Activated CD4-positive, alpha-beta T cell treated with anti-CD3 and anti-CD28 coated beads, Interleukin-2, amount 10 ng/mL, durations not matched to agents 7 days and 5 days (primary cell): Measurements from ENCODE around the gene WDR48. TPM values are rescaled to one million over a fixed set of nuclear protein-coding genes. Genes with fewer than 3 reads are reported as not detected.
A peak's percentile ranks its signal among the peaks of the same experiment; 100 is the strongest.

Experiments
- CTCF ChIA-PET: fragments of 350-600 bp; sonication (Branson Sonifier 250); formaldehyde crosslinking; loops from one replicate; lab custom pipeline; 2021; ENCODE audit warnings: antibody characterized with exemption; lab: Charles Lee
- POLR2A ChIA-PET: fragments of 350-600 bp; sonication (Branson Sonifier 250); formaldehyde crosslinking; loops from one replicate; lab custom pipeline; 2021; ENCODE audit warnings: antibody characterized with exemption; lab: Charles Lee
- DNase-seq: peaks from one replicate; pipeline ENCODE4 v3.0.0-alpha.2; 2020
- H3K27ac Mint-ChIP-seq: one replicate; pipeline ENCODE4 v1.8.0; 2021; ENCODE audit warnings: mild to moderate bottlenecking, moderate library complexity, mixed read lengths
- H3K27me3 Mint-ChIP-seq: one replicate; pipeline ENCODE4 v1.8.0; 2021; ENCODE audit warnings: mixed read lengths
- H3K36me3 Mint-ChIP-seq: one replicate; pipeline ENCODE4 v1.8.0; 2021; ENCODE audit warnings: low read depth, mixed read lengths
- H3K4me1 Mint-ChIP-seq: one replicate; pipeline ENCODE4 v1.8.0; 2021; ENCODE audit warnings: mixed read lengths
- H3K4me3 Mint-ChIP-seq: one replicate; pipeline ENCODE4 v1.8.0; 2021; ENCODE audit warnings: mild to moderate bottlenecking, moderate library complexity, mixed read lengths
- H3K9me3 Mint-ChIP-seq: one replicate; pipeline ENCODE4 v1.8.0; 2021; ENCODE audit warnings: mixed read lengths
- total RNA-seq, 2 experiments: library from RNA; stranded (reverse); gene quantifications; one replicate each; pipeline ENCODE4 v1.2.3, GENCODE V29; 2021

Gene WDR48
- total RNA-seq, result 10 to 100 TPM; 32.3 to 32.4 TPM

DNA sequence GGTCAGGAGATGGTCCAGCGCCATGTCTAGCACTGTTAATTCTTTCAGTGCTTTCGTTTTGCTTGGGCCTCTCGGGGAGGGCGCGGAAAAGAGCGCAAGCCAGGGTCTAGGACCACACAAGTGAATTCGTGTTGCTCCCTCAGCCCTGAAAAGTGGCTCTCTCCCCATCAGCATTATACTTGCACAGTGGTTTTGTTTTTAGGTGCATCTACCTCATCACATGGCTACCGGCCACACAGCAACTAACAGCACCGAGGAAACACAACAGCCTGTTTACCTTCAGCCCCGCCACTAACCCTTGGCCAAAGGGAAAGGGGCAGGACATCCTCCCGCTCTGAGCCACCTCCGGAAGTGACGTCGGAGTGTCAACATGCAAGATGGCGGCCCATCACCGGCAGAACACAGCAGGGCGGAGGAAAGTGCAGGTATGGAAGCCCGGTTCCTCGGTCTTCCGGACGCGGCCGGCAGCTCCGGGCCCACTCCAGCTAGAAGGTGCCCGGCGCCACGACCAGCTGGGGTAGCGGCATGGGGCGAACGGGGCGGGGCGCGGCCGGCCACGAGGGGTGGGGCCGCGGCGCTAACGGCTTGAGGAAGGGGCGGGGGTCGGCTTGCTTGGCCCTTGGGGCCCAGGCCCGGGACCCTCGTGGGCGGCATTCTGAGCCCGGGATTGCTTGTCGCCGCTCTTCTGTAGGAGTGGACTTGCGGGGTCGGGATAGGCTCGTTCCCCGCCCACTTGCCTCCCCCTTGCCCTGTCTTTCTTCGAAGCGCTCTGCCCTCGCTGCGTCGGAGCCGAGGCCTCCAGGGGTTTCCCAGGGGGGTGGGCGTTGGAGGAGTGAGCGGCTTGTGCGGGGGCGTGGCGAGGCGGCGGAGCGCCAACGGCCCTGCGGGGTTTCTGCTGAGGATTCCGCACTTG, at the start of gene WDR48, which contains the start of gene SCN11A:
Gene WDR48 (plus strand): TSS at position 368 of the 913 bp plus-strand sequence. CDS start 10 bp downstream, at position 378.
Gene SCN11A (minus strand): TSS at position 296 of the 913 bp plus-strand sequence. CDS start 101,582 bp downstream, outside the sequence.
- peak; percentile 97 for DNase-seq
- H3K9me3 Mint-ChIP-seq, result no peaks in the 10 kb centered on the region
- H3K4me1 Mint-ChIP-seq, result peaks cover 34% of the 10 kb centered on the region
- no peaks in the 10 kb centered on the region for H3K27me3 Mint-ChIP-seq
- H3K36me3 Mint-ChIP-seq, result no peaks in the 10 kb centered on the region
- ChIA-PET POLR2A (no interaction called here), CTCF (no interaction called here)
- H3K27ac Mint-ChIP-seq, result peak within 1 kb of the TSS; percentile 99
- peak within 1 kb of the TSS; percentile 82 for H3K4me3 Mint-ChIP-seq

DNA sequence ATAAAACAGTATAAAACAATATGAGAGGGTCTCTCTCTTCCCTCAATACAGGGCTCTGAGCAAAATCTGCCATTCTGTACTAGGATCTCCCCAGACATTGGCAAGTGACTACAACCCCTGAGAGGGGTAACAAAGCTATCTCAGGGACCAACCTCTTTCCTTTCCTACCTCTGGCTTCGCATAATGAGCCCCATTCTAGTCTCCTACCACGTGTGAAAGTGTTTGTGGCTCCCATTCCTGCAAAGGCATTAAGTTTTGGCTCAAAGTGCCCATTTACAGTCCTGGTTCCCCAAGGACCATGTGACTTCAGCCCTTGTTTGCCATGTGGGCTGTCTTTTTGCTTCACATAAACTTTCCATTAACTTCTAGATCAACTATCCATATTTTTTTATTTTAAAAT, 46.5 kb upstream of the WDR48 start:
- H3K27me3 Mint-ChIP-seq, result peaks cover 19% of the 10 kb centered on the region
- DNase-seq, result no peak
- H3K36me3 Mint-ChIP-seq, result no peaks in the 10 kb centered on the region
- ChIA-PET CTCF (interaction anchor here (1.0 kb wide), 1 partner anchor 13 kb away, joined by 3 read pairs; no protein-coding TSS in a partner anchor), POLR2A (interaction anchor here (0.6 kb wide), 1 partner anchor 272 kb away, joined by 3 read pairs; no protein-coding TSS in a partner anchor)
- no peak overlapping the region for H3K27ac Mint-ChIP-seq
- no peak overlapping the region for H3K4me3 Mint-ChIP-seq
- no peaks in the 10 kb centered on the region for H3K9me3 Mint-ChIP-seq
- H3K4me1 Mint-ChIP-seq, result no peaks in the 10 kb centered on the region

DNA sequence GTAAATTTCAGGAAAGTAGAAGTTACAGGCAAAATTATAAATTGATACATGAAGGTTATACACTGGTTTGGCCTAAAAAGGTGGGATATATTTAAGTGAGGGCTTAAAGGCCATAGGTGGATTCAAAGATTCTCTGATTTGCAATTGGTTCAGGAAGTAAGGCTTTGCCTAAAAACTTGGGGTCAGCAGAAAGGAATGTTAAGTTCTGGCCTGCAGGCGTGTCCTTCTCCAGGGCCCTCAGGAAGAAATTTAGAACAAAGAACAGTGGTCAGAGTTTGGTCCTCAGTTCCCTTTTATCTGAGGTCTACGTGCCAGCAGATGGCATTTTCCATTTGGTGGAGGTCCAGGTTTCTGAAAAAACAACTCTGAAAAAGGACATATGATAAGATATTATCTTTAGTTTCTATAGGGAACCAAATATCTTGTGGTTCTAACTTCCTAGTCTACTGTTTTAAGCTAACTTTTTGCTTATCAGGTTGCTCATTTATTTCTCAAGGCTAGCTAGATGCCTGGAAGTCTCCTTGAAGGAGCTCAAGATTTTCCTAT, 40.6 kb upstream of the WDR48 start:
- no peaks in the 10 kb centered on the region for H3K9me3 Mint-ChIP-seq
- no peaks in the 10 kb centered on the region for H3K4me1 Mint-ChIP-seq
- peaks cover 15% of the 10 kb centered on the region for H3K27me3 Mint-ChIP-seq
- no peak overlapping the region for H3K27ac Mint-ChIP-seq
- no peak overlapping the region for H3K4me3 Mint-ChIP-seq
- POLR2A ChIA-PET, result no interaction called here
- DNase-seq, result no peak
- H3K36me3 Mint-ChIP-seq, result no peaks in the 10 kb centered on the region
- CTCF ChIA-PET, result no interaction called here

DNA sequence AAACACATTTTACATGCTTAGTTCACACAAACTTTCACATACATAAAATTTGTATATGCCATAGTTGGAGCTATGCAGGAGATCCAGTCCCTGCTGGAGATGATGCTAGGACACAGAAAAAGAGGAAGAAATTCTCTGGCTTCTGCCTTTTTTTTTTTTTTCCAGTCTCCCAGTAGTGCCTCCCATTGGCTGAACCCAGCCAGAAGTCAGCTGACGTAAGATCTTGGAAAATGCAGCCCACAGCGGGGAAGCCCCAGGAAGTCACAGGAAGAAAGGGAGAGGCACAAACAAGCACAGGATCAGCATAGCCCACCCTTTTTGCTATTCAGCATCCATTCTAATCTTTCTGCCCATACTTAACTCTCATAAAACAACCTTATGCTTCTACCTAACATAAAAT, 38.5 kb upstream of the WDR48 start:
- no peak overlapping the region for H3K27ac Mint-ChIP-seq
- H3K4me1 Mint-ChIP-seq, result no peaks in the 10 kb centered on the region
- H3K27me3 Mint-ChIP-seq, result peaks cover 17% of the 10 kb centered on the region
- no peaks in the 10 kb centered on the region for H3K9me3 Mint-ChIP-seq
- no peak for DNase-seq
- POLR2A ChIA-PET, result no interaction called here
- CTCF ChIA-PET, result no interaction called here
- no peak overlapping the region for H3K4me3 Mint-ChIP-seq
- no peaks in the 10 kb centered on the region for H3K36me3 Mint-ChIP-seq

DNA sequence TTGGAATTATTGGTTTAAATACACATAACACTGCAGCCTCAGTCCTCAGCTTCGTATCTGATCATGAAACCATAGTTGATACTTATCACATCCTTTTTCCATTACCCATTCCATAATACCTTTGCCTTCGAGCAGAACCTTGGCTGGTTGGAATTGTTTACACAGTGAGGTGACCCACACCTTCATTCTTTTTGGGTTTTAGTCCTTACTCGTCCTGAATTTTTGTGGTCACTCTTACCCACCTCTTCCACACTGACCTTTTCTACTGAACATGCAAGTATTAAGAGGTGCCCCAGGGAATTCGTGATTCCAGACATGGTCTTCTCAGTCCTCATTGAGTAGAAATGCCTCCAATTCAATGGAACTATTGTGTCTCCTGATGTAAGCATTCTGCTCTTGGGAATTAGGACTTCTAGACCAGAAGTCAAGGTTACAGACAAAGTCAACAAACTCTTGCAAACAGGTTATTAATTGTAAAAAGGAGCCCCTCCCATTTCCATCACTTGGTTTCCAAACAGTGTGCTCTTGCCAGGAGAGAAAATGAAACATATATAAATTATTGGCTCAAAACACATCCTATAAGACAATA, 37.8 kb upstream of the WDR48 start:
- DNase-seq, result no peak
- Mint-ChIP-seq H3K27ac (no peak overlapping the region), H3K4me1 (no peaks in the 10 kb centered on the region), H3K9me3 (no peaks in the 10 kb centered on the region), H3K36me3 (no peaks in the 10 kb centered on the region), H3K4me3 (no peak overlapping the region), H3K27me3 (peaks cover 18% of the 10 kb centered on the region)
- CTCF ChIA-PET, result no interaction called here
- POLR2A ChIA-PET, result no interaction called here

DNA sequence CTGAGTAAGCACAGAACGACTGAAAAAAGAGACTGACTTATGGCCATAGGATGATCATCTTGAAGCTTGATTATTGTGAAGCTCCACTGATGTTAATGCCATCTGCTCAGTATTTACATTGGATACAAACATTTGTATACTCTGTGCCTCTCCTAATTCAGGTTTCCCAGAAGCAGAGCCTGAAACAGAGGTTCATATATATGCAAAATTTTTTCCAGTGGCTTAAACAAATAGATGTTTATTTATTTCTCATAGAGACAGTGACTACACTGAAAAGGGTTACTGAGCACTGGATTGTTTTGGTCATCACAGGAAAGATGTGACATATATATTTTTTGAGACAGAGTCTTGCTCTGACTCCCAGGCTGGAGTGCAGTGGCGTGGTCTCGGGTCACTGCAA, 36.4 kb upstream of the WDR48 start:
- no peaks in the 10 kb centered on the region for H3K36me3 Mint-ChIP-seq
- no peaks in the 10 kb centered on the region for H3K4me1 Mint-ChIP-seq
- ChIA-PET CTCF (no interaction called here), POLR2A (no interaction called here)
- peaks cover 24% of the 10 kb centered on the region for H3K27me3 Mint-ChIP-seq
- no peak for DNase-seq
- H3K9me3 Mint-ChIP-seq, result no peaks in the 10 kb centered on the region
- no peak overlapping the region for H3K4me3 Mint-ChIP-seq
- H3K27ac Mint-ChIP-seq, result no peak overlapping the region

DNA sequence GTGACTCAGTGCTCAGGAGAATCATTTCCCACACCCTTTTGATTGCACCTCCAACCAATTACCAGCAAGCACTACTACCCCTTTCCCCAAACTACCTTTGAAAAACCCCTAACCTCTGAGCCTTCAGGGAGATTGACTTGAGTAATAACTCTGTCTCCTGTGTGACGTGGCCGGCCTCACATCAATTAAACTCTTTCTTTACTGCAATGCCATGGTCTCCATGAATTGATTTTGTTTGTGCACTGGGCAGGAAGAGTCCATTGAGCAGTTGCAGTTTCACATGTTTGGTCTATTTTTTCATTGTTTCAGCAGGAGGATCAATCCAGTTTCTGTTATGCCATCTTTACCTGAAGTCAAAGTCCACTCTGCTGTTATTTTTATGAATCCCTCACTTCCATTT, 32.5 kb upstream of the WDR48 start:
- H3K36me3 Mint-ChIP-seq, result no peaks in the 10 kb centered on the region
- H3K4me3 Mint-ChIP-seq, result no peak overlapping the region
- H3K27ac Mint-ChIP-seq, result no peak overlapping the region
- POLR2A ChIA-PET, result no interaction called here
- CTCF ChIA-PET, result no interaction called here
- no peaks in the 10 kb centered on the region for H3K4me1 Mint-ChIP-seq
- H3K27me3 Mint-ChIP-seq, result peaks cover 27% of the 10 kb centered on the region
- H3K9me3 Mint-ChIP-seq, result no peaks in the 10 kb centered on the region
- DNase-seq, result no peak

DNA sequence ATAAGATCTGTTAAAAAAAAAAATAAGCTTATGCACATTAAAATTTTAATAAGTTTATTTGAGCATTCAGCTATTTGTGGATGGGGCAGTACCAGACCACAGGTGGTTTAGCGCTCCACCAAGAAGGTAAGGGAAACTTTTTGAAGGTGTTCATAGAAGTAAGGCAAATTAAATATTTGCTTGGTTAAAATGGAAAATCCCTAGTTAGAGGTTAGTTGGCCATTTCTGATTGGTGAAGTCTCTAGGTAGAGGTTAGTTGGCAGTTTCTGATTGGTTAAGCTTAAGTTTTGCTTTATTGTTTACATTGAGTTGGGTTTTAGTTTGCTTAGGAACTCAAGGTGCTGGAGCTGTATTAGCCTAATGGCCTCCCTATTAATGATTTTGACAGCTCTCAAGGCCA, 30.8 kb upstream of the WDR48 start:
- DNase-seq, result no peak
- H3K4me1 Mint-ChIP-seq, result no peaks in the 10 kb centered on the region
- no peak overlapping the region for H3K27ac Mint-ChIP-seq
- no peak overlapping the region for H3K4me3 Mint-ChIP-seq
- no peaks in the 10 kb centered on the region for H3K36me3 Mint-ChIP-seq
- H3K9me3 Mint-ChIP-seq, result no peaks in the 10 kb centered on the region
- peaks cover 27% of the 10 kb centered on the region for H3K27me3 Mint-ChIP-seq
- POLR2A ChIA-PET, result no interaction called here
- CTCF ChIA-PET, result interaction anchor here (0.6 kb wide), 1 partner anchor 497 kb away, joined by 3 read pairs; no protein-coding TSS in a partner anchor

DNA sequence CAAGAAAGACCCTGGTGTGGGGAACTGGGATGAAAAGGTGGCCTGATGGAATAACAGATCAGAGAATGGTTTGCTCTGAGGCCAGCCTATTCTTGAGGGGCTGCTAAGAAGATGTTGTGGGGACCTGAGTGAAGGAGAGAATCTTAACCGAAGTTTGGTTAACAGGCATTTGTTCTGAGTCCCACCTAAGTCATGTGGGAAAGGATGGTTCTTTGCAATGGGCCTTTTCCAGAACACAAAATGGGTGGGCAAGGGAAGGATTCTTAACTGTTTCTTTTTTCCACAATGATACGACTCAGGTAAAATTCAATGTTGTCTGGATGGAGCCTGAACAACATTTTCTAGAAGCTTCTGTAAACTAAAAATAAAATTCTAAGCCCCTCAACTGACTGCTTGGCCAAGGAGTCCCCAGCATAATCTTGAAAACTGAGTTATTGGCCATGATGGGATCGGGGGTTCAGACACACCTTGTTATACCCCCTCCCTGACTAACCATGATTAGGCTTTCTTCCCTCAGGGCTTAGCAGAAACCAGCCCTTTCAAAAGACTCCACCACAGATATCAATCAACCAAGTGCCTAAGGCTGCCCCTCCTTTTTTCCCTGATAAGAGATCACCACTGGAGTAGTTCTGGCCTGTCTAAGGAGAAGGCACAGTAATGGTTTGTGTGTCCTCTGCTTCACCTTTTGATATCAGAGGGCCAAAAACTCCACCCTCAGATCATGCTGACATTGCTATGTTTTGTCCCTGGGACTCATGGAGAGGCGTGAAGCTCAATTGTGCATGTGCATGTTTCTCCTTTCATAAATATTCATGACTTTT, 30.1 kb upstream of the WDR48 start:
- Mint-ChIP-seq H3K27ac (no peak overlapping the region), H3K4me3 (no peak overlapping the region), H3K9me3 (no peaks in the 10 kb centered on the region), H3K27me3 (peaks cover 27% of the 10 kb centered on the region), H3K36me3 (no peaks in the 10 kb centered on the region), H3K4me1 (no peaks in the 10 kb centered on the region)
- DNase-seq, result no peak
- ChIA-PET CTCF (interaction anchor here (0.6 kb wide), 1 partner anchor 498 kb away, joined by 3 read pairs; no protein-coding TSS in a partner anchor), POLR2A (interaction anchor here (0.6 kb wide), 1 partner anchor 799 kb away, joined by 4 read pairs; no protein-coding TSS in a partner anchor)

DNA sequence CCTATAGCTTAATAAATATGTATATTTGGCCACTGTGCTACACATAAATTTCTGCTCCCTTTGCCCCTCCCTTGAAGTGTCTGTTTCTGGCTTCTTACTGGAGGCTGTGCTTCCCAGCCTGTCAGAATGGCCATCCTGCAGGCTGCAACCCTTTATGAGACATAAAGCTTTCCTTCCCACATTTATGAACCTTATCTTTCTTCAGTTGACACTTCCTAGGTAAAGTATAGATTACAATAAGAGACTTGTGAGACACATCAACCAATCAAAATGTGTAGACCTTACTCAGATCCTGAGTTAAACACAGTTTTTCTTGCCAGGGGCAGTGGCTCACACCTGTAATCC, 29.6 kb upstream of the WDR48 start:
- H3K27me3 Mint-ChIP-seq, result peaks cover 22% of the 10 kb centered on the region
- H3K27ac Mint-ChIP-seq, result no peak overlapping the region
- DNase-seq, result no peak
- CTCF ChIA-PET, result no interaction called here
- no peak overlapping the region for H3K4me3 Mint-ChIP-seq
- H3K4me1 Mint-ChIP-seq, result no peaks in the 10 kb centered on the region
- POLR2A ChIA-PET, result interaction anchor here (0.6 kb wide), 1 partner anchor 798 kb away, joined by 4 read pairs; no protein-coding TSS in a partner anchor
- H3K9me3 Mint-ChIP-seq, result no peaks in the 10 kb centered on the region
- no peaks in the 10 kb centered on the region for H3K36me3 Mint-ChIP-seq

DNA sequence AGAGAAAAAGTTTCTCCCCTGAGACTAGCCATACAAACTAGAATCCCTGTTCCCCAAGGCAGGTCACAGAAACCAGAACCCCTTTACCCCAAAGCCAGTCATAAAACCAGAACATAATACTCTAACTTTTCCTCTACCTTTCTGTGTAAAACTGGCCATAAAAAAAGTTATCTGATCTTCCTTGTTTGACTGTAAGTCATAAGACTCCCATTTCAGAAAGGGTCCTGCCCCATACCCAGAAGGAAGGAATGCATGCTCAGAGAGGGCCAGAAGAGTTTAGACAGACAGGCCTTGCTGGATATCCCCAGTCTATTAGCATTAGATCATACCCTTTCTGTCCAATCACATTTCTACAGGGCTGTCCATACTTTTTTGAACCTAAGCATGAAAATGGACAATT, 27.3 kb upstream of the WDR48 start:
- Mint-ChIP-seq H3K27me3 (peaks cover 14% of the 10 kb centered on the region), H3K27ac (no peak overlapping the region), H3K9me3 (no peaks in the 10 kb centered on the region), H3K4me3 (no peak overlapping the region), H3K4me1 (no peaks in the 10 kb centered on the region), H3K36me3 (no peaks in the 10 kb centered on the region)
- ChIA-PET POLR2A (no interaction called here), CTCF (no interaction called here)
- no peak for DNase-seq

DNA sequence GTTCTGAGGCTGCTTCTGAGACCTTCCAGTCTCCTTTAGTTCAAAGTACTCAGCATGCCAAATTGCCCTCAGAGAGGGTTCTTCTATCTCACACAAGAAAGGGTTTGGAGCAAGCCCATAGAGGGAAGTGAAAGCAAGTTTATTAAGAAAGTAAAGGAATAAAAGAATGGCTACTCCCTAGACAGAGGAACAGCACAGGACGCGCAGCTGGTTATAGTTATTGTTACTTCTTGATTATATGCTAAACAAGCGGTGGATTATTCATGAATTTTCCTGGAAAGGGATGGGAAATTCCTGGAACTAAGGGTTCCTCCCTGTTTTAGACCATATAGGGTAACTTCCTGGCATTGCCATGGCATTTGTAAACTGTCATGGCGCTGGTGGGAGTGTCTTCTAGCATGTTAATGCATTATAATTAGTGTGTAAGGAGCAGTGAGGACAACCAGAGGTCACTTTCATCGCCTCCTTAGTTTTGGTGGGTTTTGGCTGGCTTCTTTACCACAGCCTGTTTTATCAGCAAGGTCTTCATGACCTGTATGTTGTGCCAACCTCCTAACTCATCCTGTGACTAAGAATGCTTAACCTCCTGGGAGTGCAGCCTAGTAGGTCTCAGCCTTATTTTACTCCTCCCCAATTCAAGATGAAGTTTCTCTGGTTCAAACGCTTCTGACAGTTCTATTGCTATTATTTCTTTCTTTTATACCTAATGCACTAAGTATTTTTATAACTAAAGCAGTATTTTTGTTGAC, 26.4 kb upstream of the WDR48 start:
- Mint-ChIP-seq H3K4me1 (no peaks in the 10 kb centered on the region), H3K27me3 (peaks cover 17% of the 10 kb centered on the region), H3K27ac (no peak overlapping the region), H3K4me3 (no peak overlapping the region), H3K36me3 (no peaks in the 10 kb centered on the region), H3K9me3 (no peaks in the 10 kb centered on the region)
- POLR2A ChIA-PET, result no interaction called here
- DNase-seq, result no peak
- CTCF ChIA-PET, result interaction anchor here (0.9 kb wide), 1 partner anchor 353 kb away, joined by 3 read pairs; no protein-coding TSS in a partner anchor
